Mesothelial cell of epicardium (in vitro differentiated cells): ENCODE results near the gene FDPS. TPM values are rescaled to one million over a fixed set of nuclear protein-coding genes. Genes with fewer than 3 reads are reported as not detected.

Experiments
- DNase-seq, 2 experiments: peaks; one replicate each; pipeline ENCODE4 v3.0.0; 2021; ENCODE audit warnings: low spot score in 2 of 2; ENCODE audit not compliant: unreplicated experiment in 2 of 2
- H3K27ac Mint-ChIP-seq: 2 replicates; pipeline ENCODE4 v1.8.0; 2021; ENCODE audit warnings: mixed read lengths
- H3K27me3 Mint-ChIP-seq: 2 replicates; pipeline ENCODE4 v1.8.0; 2021; ENCODE audit warnings: low read depth, mixed read lengths
- H3K36me3 Mint-ChIP-seq: 2 replicates; pipeline ENCODE4 v1.8.0; 2021; ENCODE audit warnings: mixed read lengths
- H3K4me1 Mint-ChIP-seq: 2 replicates; pipeline ENCODE4 v1.8.0; 2021; ENCODE audit warnings: mixed read lengths
- H3K4me3 Mint-ChIP-seq: 2 replicates; pipeline ENCODE4 v1.8.0; 2021; ENCODE audit warnings: mild to moderate bottlenecking, moderate library complexity, mixed read lengths
- H3K9me3 Mint-ChIP-seq: 2 replicates; pipeline ENCODE4 v1.8.0; 2021; ENCODE audit warnings: mixed read lengths
- CTCF ChIP-seq: fragments of 200-600 bp; sonication (generic); IDR thresholded peaks from one replicate; pipeline ENCODE4 v1.5.0; 2021; ENCODE audit warnings: antibody characterized with exemption; ENCODE audit not compliant: unreplicated experiment
- total RNA-seq: library from RNA; stranded (reverse); gene quantifications from 3 replicates; pipeline ENCODE4 v1.2.1, GENCODE V29; 2021

The FDPS gene
- total RNA-seq, 1 donor from 2014 or later = 153 TPM

DNA sequence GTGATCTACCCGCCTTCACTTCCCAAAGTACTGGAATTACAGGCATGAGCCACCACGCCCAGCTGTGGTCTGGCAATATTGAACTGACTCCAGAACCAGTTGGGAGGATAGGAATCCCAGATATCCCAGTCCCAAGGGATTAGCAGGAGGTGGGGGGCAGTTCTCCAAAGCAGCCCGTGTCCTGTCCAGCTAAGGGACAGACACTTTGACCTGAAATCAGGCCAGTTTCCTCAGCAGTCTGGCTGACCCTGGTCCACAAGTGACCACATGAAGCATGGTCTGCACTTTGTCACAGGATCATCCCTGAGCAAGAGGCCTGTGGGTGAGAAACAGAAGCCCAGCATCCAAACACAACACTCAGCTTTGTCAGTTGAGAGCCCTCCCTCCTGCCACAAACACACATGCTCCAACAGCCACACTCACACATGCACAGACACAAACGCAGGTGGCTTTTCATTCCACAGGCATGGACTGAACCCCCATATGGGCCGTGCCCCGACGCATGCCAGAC, 2.7 kb upstream of the FDPS start:
- H3K4me1 Mint-ChIP-seq = peaks cover 15% of the 10 kb centered on the region
- H3K9me3 Mint-ChIP-seq = no peaks in the 10 kb centered on the region
- no peak for TF ChIP-seq CTCF
- DNase-seq = no peak
- H3K36me3 Mint-ChIP-seq = peaks cover 2% of the 10 kb centered on the region
- H3K27me3 Mint-ChIP-seq = no peaks in the 10 kb centered on the region
- H3K4me3 Mint-ChIP-seq = no peak overlapping the region
- no peak overlapping the region for H3K27ac Mint-ChIP-seq

DNA sequence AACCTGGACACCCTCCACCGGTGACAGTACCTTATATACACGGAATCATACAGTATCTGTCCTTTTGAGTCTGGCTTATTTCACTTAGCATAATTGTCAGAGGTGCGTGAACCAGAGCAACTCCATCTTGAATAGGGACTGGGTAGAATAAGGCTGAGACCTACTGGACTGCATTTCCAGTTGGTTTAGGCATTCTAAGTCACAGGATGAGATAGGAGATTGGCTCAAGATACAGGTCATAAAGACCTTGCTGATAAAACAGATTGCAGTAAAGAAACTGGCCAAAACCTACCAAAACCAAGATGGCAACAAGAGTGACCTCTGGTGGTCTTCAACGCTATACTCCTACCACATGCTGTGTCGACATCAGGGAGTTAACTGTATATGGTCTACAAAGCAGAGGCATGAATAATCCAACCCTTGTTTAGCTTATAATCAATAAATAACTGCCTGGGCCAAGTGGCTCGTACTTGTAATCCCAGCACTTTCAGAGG, 1.4 kb upstream of the FDPS start:
- Mint-ChIP-seq H3K27me3 (no peaks in the 10 kb centered on the region), H3K27ac (peak overlapping the region; percentile 98), H3K4me3 (no peak overlapping the region), H3K4me1 (peaks cover 18% of the 10 kb centered on the region), H3K36me3 (peaks cover 10% of the 10 kb centered on the region), H3K9me3 (no peaks in the 10 kb centered on the region)
- DNase-seq = no peak
- no peak for TF ChIP-seq CTCF

DNA sequence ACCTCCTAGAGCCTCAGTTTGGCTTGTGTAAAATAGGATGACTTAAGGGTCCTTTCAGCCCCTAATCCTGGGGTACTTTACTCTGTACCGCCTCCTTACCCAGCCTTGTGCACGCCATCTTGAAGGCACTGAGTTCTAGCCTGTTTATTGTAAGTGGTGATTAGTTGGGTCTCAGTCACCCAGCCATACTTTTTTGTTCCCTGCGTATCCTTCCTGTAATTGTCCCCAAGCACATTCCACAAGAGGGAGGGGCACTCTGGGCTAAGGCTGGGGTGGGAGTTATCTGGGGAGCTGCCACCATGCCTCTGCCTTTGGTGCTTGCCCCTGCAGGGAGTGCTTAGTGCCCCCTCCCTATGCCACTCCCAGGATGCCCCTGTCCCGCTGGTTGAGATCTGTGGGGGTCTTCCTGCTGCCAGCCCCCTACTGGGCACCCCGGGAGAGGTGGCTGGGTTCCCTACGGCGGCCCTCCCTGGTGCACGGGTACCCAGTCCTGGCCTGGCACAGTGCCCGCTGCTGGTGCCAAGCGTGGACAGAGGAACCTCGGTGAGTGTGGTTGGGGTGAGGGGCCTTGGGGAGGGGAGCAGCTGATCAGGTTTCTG, 856 bp downstream of the FDPS start:
- Mint-ChIP-seq H3K9me3 (no peaks in the 10 kb centered on the region), H3K4me1 (peaks cover 18% of the 10 kb centered on the region), H3K27ac (peak overlapping the region; percentile 98), H3K4me3 (peak overlapping the region; percentile 96), H3K27me3 (no peaks in the 10 kb centered on the region), H3K36me3 (peaks cover 19% of the 10 kb centered on the region)
- TF ChIP-seq CTCF = no peak
- DNase-seq = no peak

- no peak for TF ChIP-seq CTCF
- H3K27ac Mint-ChIP-seq = peak overlapping the region; percentile 63
- DNase-seq = no peak
Observed at GRCh38 chr1:155313261-155313660, 4.6 kb downstream of the FDPS start.

GRCh38 chr1:155316922-155317321, 8.3 kb downstream of the FDPS start:
- Mint-ChIP-seq H3K36me3 (peaks cover 23% of the 10 kb centered on the region), H3K4me1 (peaks cover 19% of the 10 kb centered on the region), H3K27ac (no peak overlapping the region), H3K4me3 (no peak overlapping the region), H3K27me3 (no peaks in the 10 kb centered on the region), H3K9me3 (no peaks in the 10 kb centered on the region)
- DNase-seq = no peak
- no peak for TF ChIP-seq CTCF

More at GRCh38 chr1:155313261-155313660, 4.6 kb downstream of the FDPS start:
- no peak overlapping the region for H3K4me3 Mint-ChIP-seq
- H3K36me3 Mint-ChIP-seq = peaks cover 23% of the 10 kb centered on the region
- no peaks in the 10 kb centered on the region for H3K9me3 Mint-ChIP-seq
- H3K27me3 Mint-ChIP-seq = no peaks in the 10 kb centered on the region
- H3K4me1 Mint-ChIP-seq = peaks cover 17% of the 10 kb centered on the region
